ENCODE measurements around the gene PLOD3. TPM values are rescaled to one million over a fixed set of nuclear protein-coding genes. Genes with fewer than 3 reads are reported as not detected.
A peak's percentile ranks its signal among the peaks of the same experiment; 100 is the strongest.

PLOD3 gene
- total and polyA plus RNA-seq, 4 donors = 38.9 to 104 (median 58.2) TPM

DNA sequence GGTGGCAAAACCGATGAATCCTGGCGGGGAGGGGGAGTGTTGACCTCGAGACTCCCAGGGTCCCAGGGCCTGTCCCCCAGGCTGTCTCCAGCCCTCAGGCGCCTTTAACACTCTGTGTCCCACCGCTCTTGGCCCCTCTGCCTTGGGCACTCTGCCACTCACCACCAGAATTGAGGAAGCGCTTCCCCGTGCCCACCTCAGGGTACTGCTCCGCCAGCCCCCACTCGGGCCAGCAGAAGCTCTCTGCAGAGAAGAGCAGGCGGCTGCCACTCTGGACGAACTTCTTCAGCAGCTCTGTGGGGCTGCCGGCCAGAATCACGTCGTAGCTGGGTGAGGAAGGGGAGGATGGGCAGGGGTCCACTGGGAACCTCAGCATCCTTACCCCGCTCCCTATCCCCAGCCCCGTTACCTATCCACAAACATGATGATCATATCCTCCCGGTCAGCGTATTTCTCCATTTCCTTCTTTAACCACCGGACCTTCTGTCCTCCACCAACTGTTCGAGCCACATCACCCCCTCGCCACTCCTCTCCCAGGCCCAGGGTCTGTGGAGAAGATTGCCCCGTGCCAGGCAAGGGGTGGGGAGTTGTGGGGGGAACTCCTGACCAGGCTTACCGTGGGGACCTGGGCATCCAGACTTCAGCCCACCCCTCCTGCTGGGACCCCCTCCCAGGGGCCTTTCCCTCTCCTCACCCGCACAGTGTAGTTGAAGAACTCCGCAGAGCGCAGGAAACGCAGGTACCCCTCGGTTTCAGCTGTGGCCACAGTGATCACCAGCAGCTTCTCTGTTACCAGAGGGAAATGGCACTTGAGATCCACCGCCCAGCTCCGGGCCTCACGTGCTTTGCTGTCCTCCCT lies 1.2 kb downstream of the PLOD3 start:
- H3K36me3 ChIP-seq (ENCODE audit: control insufficient read depth in 4 of 4, insufficient read depth in 4 of 4, low read length in 4 of 4) = peaks cover 0 to 27% (median 8%) of the 10 kb centered on the region in 4 donors
- H3K4me1 ChIP-seq (ENCODE audit: control insufficient read depth in 5 of 5, insufficient read depth in 5 of 5, low read length in 5 of 5) = peaks cover 0 to 18% (median 7%) of the 10 kb centered on the region in 5 donors
- DNase-seq = peak in 1 of 3 donors; percentile 31
- WGBS, 2 donors = 51 to 61% methylated on average over 31 of the region's 31 CpGs
- H3K4me3 ChIP-seq = peak overlapping the region; percentile 78
- no peaks in the 10 kb centered on the region for H3K9me3 ChIP-seq (ENCODE audit: control insufficient read depth in 4 of 4, insufficient read depth in 3 of 4, low read length in 3 of 4)
- peak overlapping the region in 1 of 2 donors; percentile 26 for H3K27ac ChIP-seq (ENCODE audit: low read depth in 1 of 2, low read length in 1 of 2)
- ATAC-seq (ENCODE audit: insufficient read depth, low FRiP score) = no peak
- H3K9ac ChIP-seq (ENCODE audit: insufficient read depth in 1 of 2, low read length in 2 of 2) = no peak overlapping the region
- no peaks in the 10 kb centered on the region for H3K27me3 ChIP-seq (ENCODE audit: control insufficient read depth in 3 of 3, insufficient read depth in 3 of 3, low read length in 2 of 3)
- TF ChIP-seq CTCF (IDR thresholded peaks at IDR 0.05; ENCODE audit: control extremely low read depth, extremely low read depth) = no peak

GRCh38 chr7:101212014-101212413 lies 5.4 kb downstream of the PLOD3 start:
- ATAC-seq (ENCODE audit: insufficient read depth, low FRiP score) (no peak), DNase-seq (no peak)
- 95 to 97% methylated on average over 8 of the region's 8 CpGs for WGBS, 2 donors
- Histone ChIP-seq H3K27ac (ENCODE audit: low read depth in 1 of 2, low read length in 1 of 2) (no peak overlapping the region), H3K9ac (ENCODE audit: insufficient read depth in 1 of 2, low read length in 2 of 2) (no peak overlapping the region), H3K27me3 (ENCODE audit: control insufficient read depth in 3 of 3, insufficient read depth in 3 of 3, low read length in 2 of 3) (no peaks in the 10 kb centered on the region), H3K9me3 (ENCODE audit: control insufficient read depth in 4 of 4, insufficient read depth in 3 of 4, low read length in 3 of 4) (no peaks in the 10 kb centered on the region), H3K36me3 (ENCODE audit: control insufficient read depth in 4 of 4, insufficient read depth in 4 of 4, low read length in 4 of 4) (peaks cover 11 to 58% (median 13%) of the 10 kb centered on the region in 4 donors), H3K4me3 (no peak overlapping the region), H3K4me1 (ENCODE audit: control insufficient read depth in 5 of 5, insufficient read depth in 5 of 5, low read length in 5 of 5) (peaks cover 0 to 10% (median 7%) of the 10 kb centered on the region in 5 donors)
- TF ChIP-seq CTCF (IDR thresholded peaks at IDR 0.05; ENCODE audit: control extremely low read depth, extremely low read depth) = no peak

GRCh38 chr7:101211501-101211900 lies 5.9 kb downstream of the PLOD3 start:
- 97% methylated on average over 24 of the region's 24 CpGs for WGBS, 2 donors
- no peak overlapping the region for H3K27ac ChIP-seq (ENCODE audit: low read depth in 1 of 2, low read length in 1 of 2)
- ATAC-seq (ENCODE audit: insufficient read depth, low FRiP score) = no peak

More at GRCh38 chr7:101211501-101211900, 5.9 kb downstream of the PLOD3 start:
- TF ChIP-seq CTCF (IDR thresholded peaks at IDR 0.05; ENCODE audit: control extremely low read depth, extremely low read depth) = no peak
- no peak for DNase-seq
- Histone ChIP-seq H3K4me3 (no peak overlapping the region), H3K9me3 (ENCODE audit: control insufficient read depth in 4 of 4, insufficient read depth in 3 of 4, low read length in 3 of 4) (no peaks in the 10 kb centered on the region), H3K9ac (ENCODE audit: insufficient read depth in 1 of 2, low read length in 2 of 2) (no peak overlapping the region), H3K36me3 (ENCODE audit: control insufficient read depth in 4 of 4, insufficient read depth in 4 of 4, low read length in 4 of 4) (peaks cover 11 to 61% (median 14%) of the 10 kb centered on the region in 4 donors), H3K27me3 (ENCODE audit: control insufficient read depth in 3 of 3, insufficient read depth in 3 of 3, low read length in 2 of 3) (no peaks in the 10 kb centered on the region), H3K4me1 (ENCODE audit: control insufficient read depth in 5 of 5, insufficient read depth in 5 of 5, low read length in 5 of 5) (peaks cover 0 to 7% (median 5%) of the 10 kb centered on the region in 5 donors)

Measured in lung (tissue), 12 donors.